A549 (cell line): ENCODE data around the gene PMS1. TPM values are rescaled to one million over a fixed set of nuclear protein-coding genes. Genes with fewer than 3 reads are reported as not detected.

ENCODE experiments used
- ATAC-seq, 2 experiments: fragments of 200-7000 bp in 1 of 2; fragments of >200 bp in 1 of 2; cut with Nextera tagmentation in 1 of 2; cut with Tn5 transposase in 1 of 2; 3 replicates each; pipeline versions ENCODE4 v1.8.0 to v1.9.1; 2018 to 2020; ENCODE audit warnings: mild to moderate bottlenecking in 1 of 2, moderate library complexity in 1 of 2
- CTCF ChIA-PET: fragments of 300-600 bp; sonication (Branson Sonifier 250); formaldehyde crosslinking; extraction: SDS; loops from one replicate; lab custom pipeline; 2021; ENCODE audit warnings: antibody characterized with exemption, inconsistent platforms; lab: Yijun Ruan, JAX
- POLR2A ChIA-PET: fragments of 350-600 bp; formaldehyde crosslinking; extraction: SDS; loops from one replicate; lab custom pipeline; 2021; ENCODE audit warnings: antibody characterized with exemption, inconsistent platforms; lab: Yijun Ruan, JAX
- DNase-seq, 2 experiments: peaks; one replicate each; pipeline versions ENCODE4 v3.0.0 to v3.0.0-alpha.2; 2011 to 2016; ENCODE audit warnings: low read depth in 1 of 2, low spot score in 1 of 2
- FAIRE-seq: peaks from 2 replicates; lab custom pipeline; 2011; peaks lifted over from hg19 to GRCh38; lab: Jason Lieb, UNC
- H3K27ac ChIP-seq, 2 experiments: fragments of >200 bp; sonication (Bioruptor Twin); formaldehyde crosslinking; 3 replicates each; pipeline ENCODE4 v1.5.1; 2016 to 2017
- H3K4me1 ChIP-seq: fragments of >200 bp; sonication (Bioruptor Twin); formaldehyde crosslinking; 3 replicates; pipeline ENCODE4 v1.6.1; 2016
- H3K4me2 ChIP-seq: fragments of >200 bp; sonication (Bioruptor Twin); formaldehyde crosslinking; 3 replicates; pipeline ENCODE4 v1.6.1; 2016
- H3K4me3 ChIP-seq: fragments of >200 bp; sonication (Bioruptor Twin); formaldehyde crosslinking; 3 replicates; pipeline ENCODE4 v1.5.1; 2016
- H3K9me3 ChIP-seq: fragments of >200 bp; sonication (Bioruptor Twin); formaldehyde crosslinking; 3 replicates; pipeline ENCODE4 v1.6.1; 2016
- CBX8 ChIP-seq: fragments of 200-600 bp; sonication (generic); IDR thresholded peaks from 2 replicates; pipeline ENCODE4 v1.6.1; 2016
- CEBPB ChIP-seq, 2 experiments: fragments of >200 bp in 1 of 2; sonication (Bioruptor Twin) in 1 of 2; formaldehyde crosslinking in 1 of 2; IDR thresholded peaks; 2 replicates each; pipeline ENCODE4 v1.6.1; 2012 to 2016
- CHD4 ChIP-seq: fragments of 200-600 bp; sonication (generic); IDR thresholded peaks from 2 replicates; pipeline ENCODE4 v1.6.1; 2016; ENCODE audit warnings: antibody characterized with exemption, mild to moderate bottlenecking, borderline replicate concordance
- EHF ChIP-seq: fragments of 250-450 bp; sonication (Bioruptor Pico); IDR thresholded peaks from 2 replicates; pipeline ENCODE4 v1.5.0; 2020; ENCODE audit warnings: mild to moderate bottlenecking
- EHMT2 ChIP-seq: fragments of 200-600 bp; sonication (generic); IDR thresholded peaks from 2 replicates; pipeline ENCODE4 v1.6.1; 2016; ENCODE audit warnings: antibody characterized with exemption, low read depth, mild to moderate bottlenecking, moderate library complexity
- EP300 ChIP-seq, 2 experiments: fragments of >200 bp; sonication (Bioruptor Twin); formaldehyde crosslinking; IDR thresholded peaks; 2 replicates in 1 of 2; 3 replicates in 1 of 2; pipeline ENCODE4 v1.6.1; 2016 to 2017
- FOSL2 ChIP-seq, 2 experiments: fragments of 450-650 bp in 1 of 2; fragments of >200 bp in 1 of 2; sonication (Bioruptor Twin) in 1 of 2; formaldehyde crosslinking; IDR thresholded peaks; 2 replicates each; pipeline versions ENCODE4 v1.5.0 to v1.6.1; 2016 to 2020; ENCODE audit warnings: mild to moderate bottlenecking in 1 of 2, moderate library complexity in 1 of 2
- FOXS1 ChIP-seq: fragments of 250-450 bp; sonication (Bioruptor Pico); IDR thresholded peaks from 2 replicates; pipeline ENCODE4 v1.5.0; 2020; ENCODE audit warnings: mild to moderate bottlenecking, moderate library complexity
- GATA3 ChIP-seq: IDR thresholded peaks from 2 replicates; pipeline ENCODE4 v1.6.1; 2012; ENCODE audit warnings: borderline replicate concordance
- HOXA7 ChIP-seq: fragments of 250-450 bp; sonication (Bioruptor Pico); IDR thresholded peaks from 2 replicates; pipeline ENCODE4 v1.5.0; 2020; ENCODE audit warnings: mild to moderate bottlenecking, moderate library complexity
- JUN ChIP-seq, 2 experiments: fragments of >200 bp; sonication (Bioruptor Twin); formaldehyde crosslinking; IDR thresholded peaks; 2 replicates in 1 of 2; 3 replicates in 1 of 2; pipeline ENCODE4 v1.6.1; 2016 to 2017
- JUNB ChIP-seq: fragments of >200 bp; sonication (Bioruptor Twin); formaldehyde crosslinking; IDR thresholded peaks from 2 replicates; pipeline ENCODE4 v1.6.1; 2016
- MAFK ChIP-seq: fragments of 450-650 bp; IDR thresholded peaks from 2 replicates; pipeline ENCODE4 v1.6.1; 2014; ENCODE audit not compliant: partially characterized antibody
- MAZ ChIP-seq: fragments of 150-350 bp; IDR thresholded peaks from 2 replicates; pipeline ENCODE4 v1.6.1; 2014; ENCODE audit warnings: antibody characterized with exemption, low read depth, low read length, borderline replicate concordance
- MYC ChIP-seq: IDR thresholded peaks from 2 replicates; pipeline ENCODE4 v1.6.1; 2012; ENCODE audit warnings: mild to moderate bottlenecking, inconsistent platforms, low read length, improper control_type of control experiment, borderline replicate concordance
- NFE2L2 ChIP-seq: fragments of 150-350 bp; conservative IDR thresholded peaks from 2 replicates; pipeline ENCODE4 v1.6.1; 2014; ENCODE audit warnings: low read length
- NR3C1 ChIP-seq: fragments of >200 bp; sonication (Bioruptor Twin); formaldehyde crosslinking; IDR thresholded peaks from 3 replicates; pipeline ENCODE4 v1.6.1; 2017
- POLR2A ChIP-seq: IDR thresholded peaks from 2 replicates; pipeline ENCODE4 v1.6.1; 2012; ENCODE audit warnings: mild to moderate bottlenecking, low read length
- POLR2AphosphoS2 ChIP-seq: conservative IDR thresholded peaks from 2 replicates; pipeline ENCODE4 v1.6.1; 2012; ENCODE audit warnings: low read length, improper control_type of control experiment, inconsistent platforms
- RAD21 ChIP-seq, 2 experiments: fragments of >200 bp in 1 of 2; sonication (Bioruptor Twin) in 1 of 2; formaldehyde crosslinking in 1 of 2; IDR thresholded peaks in 1 of 2; conservative IDR thresholded peaks in 1 of 2; 2 replicates in 1 of 2; 3 replicates in 1 of 2; pipeline ENCODE4 v1.6.1; 2012 to 2018; ENCODE audit warnings: inconsistent platforms in 1 of 2
- TFCP2L1 ChIP-seq: fragments of 250-450 bp; sonication (Bioruptor Pico); IDR thresholded peaks from 2 replicates; pipeline ENCODE4 v1.5.0; 2021; ENCODE audit warnings: mild to moderate bottlenecking
- WGBS: methylation state at CpG from one replicate; pipeline ENCODE4 v1.1.6; 2017; ENCODE audit errors: missing lambda C conversion rate; 5-methylcytosine and 5-hydroxymethylcytosine counted together
- polyA plus RNA-seq, 4 experiments: library from polyadenylated mRNA; depleted of rRNA in 3 of 4; stranded (reverse); fragments of >200 nt; fragmentation: RNase III in 1 of 4; extraction: RNeasy Plus Mini Kit Qiagen cat#74134 plus additional on column Dnase treatment in 1 of 4; gene quantifications; 2 replicates in 3 of 4; 3 replicates in 1 of 4; pipeline ENCODE4 v1.2.3, GENCODE V29; 2011 to 2017
- TF ChIP-seq, protein P1 (sequence below): fragments of >200 bp; sonication (Bioruptor Twin); formaldehyde crosslinking; IDR thresholded peaks from 2 replicates; pipeline ENCODE4 v1.6.1; 2016
- TF ChIP-seq, protein P2 (sequence below): fragments of >200 bp; sonication (Bioruptor Twin); formaldehyde crosslinking; IDR thresholded peaks from 3 replicates; pipeline ENCODE4 v1.6.1; 2016
- TF ChIP-seq, protein P3 (sequence below): fragments of 450-650 bp; IDR thresholded peaks from 2 replicates; pipeline ENCODE4 v1.6.1; 2014; ENCODE audit warnings: antibody characterized with exemption
- TF ChIP-seq, protein P4 (sequence below): fragments of 200-600 bp; sonication (generic); IDR thresholded peaks from 2 replicates; pipeline ENCODE4 v1.6.1; 2016; ENCODE audit warnings: antibody characterized with exemption, mild to moderate bottlenecking, moderate library complexity

Gene PMS1
- polyA plus RNA-seq, 2 of the 4 experiments (the other 2 are of a cell fraction): 16.1 to 28.9 TPM

DNA sequence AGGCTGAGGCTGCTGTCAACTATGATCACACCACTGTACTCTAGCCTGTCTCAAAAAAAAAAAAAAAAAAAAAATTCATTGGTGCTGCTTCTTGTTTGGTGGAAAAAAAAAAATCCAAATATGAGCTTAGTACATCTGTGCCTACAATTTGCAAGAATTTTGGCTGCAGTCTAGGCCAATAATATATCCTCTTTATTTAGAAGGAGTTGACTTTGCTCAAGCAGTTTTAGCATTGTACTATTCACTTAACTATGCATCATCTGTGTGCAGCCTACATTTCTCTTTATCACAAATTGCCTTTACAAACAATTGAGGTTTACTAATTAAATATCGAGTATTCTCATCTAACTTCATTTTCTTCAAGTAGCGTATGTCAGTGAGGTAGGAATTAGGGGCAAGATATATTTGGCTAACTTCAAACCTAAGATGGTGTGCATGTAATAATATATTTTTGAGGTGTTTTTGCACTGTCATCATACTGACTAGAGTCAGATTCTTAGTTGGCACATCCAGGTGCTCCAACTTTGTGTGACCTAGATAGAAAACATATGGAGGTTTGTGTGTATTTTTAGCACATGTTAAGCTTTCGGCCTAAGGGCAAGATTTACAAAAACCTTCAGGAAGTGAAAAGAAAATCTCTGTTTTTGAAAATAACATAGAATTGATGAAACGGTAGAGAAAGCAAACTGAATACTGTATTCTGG, 51.8 kb downstream of the PMS1 start:
- ATAC-seq (peak; percentile 62 to 67; a peak in 5 of 6 replicates), DNase-seq (peak in 1 of 2 experiments; percentile 31), FAIRE-seq (no peak)
- 44% methylated on average over 4 of the region's 4 CpGs for WGBS
- CTCF ChIA-PET: interaction anchor here (0.6 to 1.3 kb wide), 2 partner anchors 37 to 175 kb away, joined by 3 read pairs; partner anchors contain the start of gene ASNSD1
- Histone ChIP-seq H3K4me2 (peak overlapping the region; percentile 63), H3K4me3 (no peak overlapping the region), H3K27ac (peak overlapping the region; percentile 79 to 86), H3K4me1 (peaks cover 22% of the 10 kb centered on the region), H3K9me3 (no peaks in the 10 kb centered on the region)
- POLR2A ChIA-PET: interaction anchor here (0.6 to 0.7 kb wide), 2 partner anchors 64 to 89 kb away, joined by 4 to 5 read pairs; no protein-coding TSS in a partner anchor
- TF ChIP-seq MAFK: peak; percentile 93
- peak; percentile 38; the same call in 1 of the 2 replicates for TF ChIP-seq NFE2L2
- no peak for TF ChIP-seq HOXA7 (CRISPR knock-in tag)

DNA sequence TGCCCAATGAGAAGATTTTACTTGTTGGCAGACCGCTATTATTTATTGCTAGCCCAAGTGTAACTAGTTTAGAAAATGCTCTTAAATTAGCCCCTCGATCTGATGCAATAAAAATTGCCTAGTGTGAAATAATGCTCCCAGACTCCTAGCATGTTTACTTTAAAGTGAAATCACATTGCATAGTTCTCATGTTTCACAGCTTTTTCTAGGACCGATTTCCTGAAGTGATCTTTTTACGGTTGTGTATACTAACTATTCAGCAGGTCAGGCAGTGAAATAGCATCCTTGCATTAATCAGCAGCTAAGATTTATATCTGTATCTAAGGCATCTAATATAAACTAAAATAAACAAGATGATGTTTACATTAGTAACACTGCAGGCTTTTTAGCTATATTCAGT, 52.4 kb downstream of the PMS1 start:
- 6% methylated on average over 4 of the region's 4 CpGs for WGBS
- no peak for TF ChIP-seq FOXS1
- TF ChIP-seq, protein P1, sequence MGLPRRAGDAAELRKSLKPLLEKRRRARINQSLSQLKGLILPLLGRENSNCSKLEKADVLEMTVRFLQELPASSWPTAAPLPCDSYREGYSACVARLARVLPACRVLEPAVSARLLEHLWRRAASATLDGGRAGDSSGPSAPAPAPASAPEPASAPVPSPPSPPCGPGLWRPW: peak; percentile 81; the same call in 1 of the 2 replicates
- TF ChIP-seq, protein P2, sequence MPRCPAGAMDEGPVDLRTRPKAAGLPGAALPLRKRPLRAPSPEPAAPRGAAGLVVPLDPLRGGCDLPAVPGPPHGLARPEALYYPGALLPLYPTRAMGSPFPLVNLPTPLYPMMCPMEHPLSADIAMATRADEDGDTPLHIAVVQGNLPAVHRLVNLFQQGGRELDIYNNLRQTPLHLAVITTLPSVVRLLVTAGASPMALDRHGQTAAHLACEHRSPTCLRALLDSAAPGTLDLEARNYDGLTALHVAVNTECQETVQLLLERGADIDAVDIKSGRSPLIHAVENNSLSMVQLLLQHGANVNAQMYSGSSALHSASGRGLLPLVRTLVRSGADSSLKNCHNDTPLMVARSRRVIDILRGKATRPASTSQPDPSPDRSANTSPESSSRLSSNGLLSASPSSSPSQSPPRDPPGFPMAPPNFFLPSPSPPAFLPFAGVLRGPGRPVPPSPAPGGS: peak; percentile 80; the same call in 1 of the 3 replicates
- no peak for TF ChIP-seq FOSL2 (IDR thresholded peaks at IDR 0.05)
- TF ChIP-seq FOSL2 (CRISPR knock-in tag; IDR thresholded peaks at IDR 0.05): peak; percentile 52
- peak; percentile 58; the same call in 1 of the 2 replicates for TF ChIP-seq JUNB
- TF ChIP-seq POLR2AphosphoS2: no peak
- peak; percentile 87 for TF ChIP-seq GATA3
- no peak for TF ChIP-seq NR3C1
- no peak for TF ChIP-seq EHF (CRISPR knock-in tag)
- peak in 1 of 2 experiments; percentile 20; a peak in 1 of 5 replicates for TF ChIP-seq RAD21 (conservative IDR thresholded peaks at IDR 0.05 in 1 of 2, IDR thresholded peaks at IDR 0.05 in 1 of 2)
- TF ChIP-seq, protein P3, sequence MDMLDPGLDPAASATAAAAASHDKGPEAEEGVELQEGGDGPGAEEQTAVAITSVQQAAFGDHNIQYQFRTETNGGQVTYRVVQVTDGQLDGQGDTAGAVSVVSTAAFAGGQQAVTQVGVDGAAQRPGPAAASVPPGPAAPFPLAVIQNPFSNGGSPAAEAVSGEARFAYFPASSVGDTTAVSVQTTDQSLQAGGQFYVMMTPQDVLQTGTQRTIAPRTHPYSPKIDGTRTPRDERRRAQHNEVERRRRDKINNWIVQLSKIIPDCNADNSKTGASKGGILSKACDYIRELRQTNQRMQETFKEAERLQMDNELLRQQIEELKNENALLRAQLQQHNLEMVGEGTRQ: no peak
- peak; percentile 86 for TF ChIP-seq EP300 (IDR thresholded peaks at IDR 0.05)
- TF ChIP-seq JUN (IDR thresholded peaks at IDR 0.05): peak; percentile 82 to 90; a peak in 3 of 5 replicates
- no peak for TF ChIP-seq CHD4
- TF ChIP-seq EHMT2: no peak
- TF ChIP-seq CEBPB (IDR thresholded peaks at IDR 0.05): peak; percentile 82 to 94

DNA sequence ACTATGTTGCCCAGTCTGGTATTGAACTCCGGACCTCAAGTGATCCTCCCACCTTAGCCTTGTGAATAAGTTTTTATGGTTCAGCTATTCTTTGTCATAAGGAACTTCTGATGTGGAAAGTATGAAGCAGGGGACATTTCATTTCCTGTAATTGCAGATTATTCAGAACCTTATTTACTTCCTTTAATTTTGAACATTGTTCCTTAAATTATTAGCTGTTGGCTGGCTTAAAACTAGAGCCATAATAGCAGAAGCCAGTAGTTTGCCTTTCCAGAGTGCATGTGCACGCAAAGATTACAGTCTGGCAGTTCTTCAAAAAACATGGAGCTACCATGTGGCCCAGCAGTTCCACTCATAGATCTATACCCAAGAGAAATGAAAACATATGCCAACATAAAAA, 53.1 kb downstream of the PMS1 start:
- Histone ChIP-seq H3K4me2 (peak overlapping the region; percentile 63), H3K27ac (peak overlapping the region; percentile 79 to 86), H3K4me1 (peaks cover 25% of the 10 kb centered on the region), H3K9me3 (no peaks in the 10 kb centered on the region), H3K4me3 (no peak overlapping the region)
- 87% methylated on average over 2 of the region's 2 CpGs for WGBS
- ATAC-seq (no peak), DNase-seq (no peak), FAIRE-seq (no peak)
- POLR2A ChIA-PET: interaction anchor here (0.6 kb wide), 1 partner anchor 24 kb away, joined by 4 read pairs; no protein-coding TSS in a partner anchor
- TF ChIP-seq, protein P4, sequence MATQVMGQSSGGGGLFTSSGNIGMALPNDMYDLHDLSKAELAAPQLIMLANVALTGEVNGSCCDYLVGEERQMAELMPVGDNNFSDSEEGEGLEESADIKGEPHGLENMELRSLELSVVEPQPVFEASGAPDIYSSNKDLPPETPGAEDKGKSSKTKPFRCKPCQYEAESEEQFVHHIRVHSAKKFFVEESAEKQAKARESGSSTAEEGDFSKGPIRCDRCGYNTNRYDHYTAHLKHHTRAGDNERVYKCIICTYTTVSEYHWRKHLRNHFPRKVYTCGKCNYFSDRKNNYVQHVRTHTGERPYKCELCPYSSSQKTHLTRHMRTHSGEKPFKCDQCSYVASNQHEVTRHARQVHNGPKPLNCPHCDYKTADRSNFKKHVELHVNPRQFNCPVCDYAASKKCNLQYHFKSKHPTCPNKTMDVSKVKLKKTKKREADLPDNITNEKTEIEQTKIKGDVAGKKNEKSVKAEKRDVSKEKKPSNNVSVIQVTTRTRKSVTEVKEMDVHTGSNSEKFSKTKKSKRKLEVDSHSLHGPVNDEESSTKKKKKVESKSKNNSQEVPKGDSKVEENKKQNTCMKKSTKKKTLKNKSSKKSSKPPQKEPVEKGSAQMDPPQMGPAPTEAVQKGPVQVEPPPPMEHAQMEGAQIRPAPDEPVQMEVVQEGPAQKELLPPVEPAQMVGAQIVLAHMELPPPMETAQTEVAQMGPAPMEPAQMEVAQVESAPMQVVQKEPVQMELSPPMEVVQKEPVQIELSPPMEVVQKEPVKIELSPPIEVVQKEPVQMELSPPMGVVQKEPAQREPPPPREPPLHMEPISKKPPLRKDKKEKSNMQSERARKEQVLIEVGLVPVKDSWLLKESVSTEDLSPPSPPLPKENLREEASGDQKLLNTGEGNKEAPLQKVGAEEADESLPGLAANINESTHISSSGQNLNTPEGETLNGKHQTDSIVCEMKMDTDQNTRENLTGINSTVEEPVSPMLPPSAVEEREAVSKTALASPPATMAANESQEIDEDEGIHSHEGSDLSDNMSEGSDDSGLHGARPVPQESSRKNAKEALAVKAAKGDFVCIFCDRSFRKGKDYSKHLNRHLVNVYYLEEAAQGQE: no peak
- TF ChIP-seq TFCP2L1 (CRISPR knock-in tag) (no peak), POLR2A (no peak), CHD4 (no peak), MYC (no peak), MAZ (no peak), CBX8 (no peak)
- TF ChIP-seq, protein P1: no peak
- CTCF ChIA-PET: interaction anchor here (0.6 to 1.6 kb wide), 2 partner anchors 11 to 177 kb away, joined by 4 to 7 read pairs; no protein-coding TSS in a partner anchor

More for the DNA sequence above, 52.4 kb downstream of the PMS1 start:
- ChIA-PET CTCF (interaction anchor here (0.6 to 1.3 kb wide), 2 partner anchors 11 to 37 kb away, joined by 3 to 4 read pairs; no protein-coding TSS in a partner anchor), POLR2A (interaction anchor here (0.7 kb wide), 1 partner anchor 64 kb away, joined by 5 read pairs; no protein-coding TSS in a partner anchor)
- Histone ChIP-seq H3K9me3 (no peaks in the 10 kb centered on the region), H3K27ac (peak overlapping the region; percentile 79 to 86), H3K4me1 (peaks cover 22% of the 10 kb centered on the region), H3K4me2 (peak overlapping the region; percentile 63), H3K4me3 (no peak overlapping the region)
- peak; percentile 93 to 99 for ATAC-seq
- peak; percentile 18 to 82 for DNase-seq
- no peak for FAIRE-seq
